ENCODE results near the gene TMPRSS15. TPM values are rescaled to one million over a fixed set of nuclear protein-coding genes. Genes with fewer than 3 reads are reported as not detected.

TMPRSS15 gene
- total and polyA plus RNA-seq, 9 donors, result 0.40 to 1.4 (median 0.85) TPM

DNA sequence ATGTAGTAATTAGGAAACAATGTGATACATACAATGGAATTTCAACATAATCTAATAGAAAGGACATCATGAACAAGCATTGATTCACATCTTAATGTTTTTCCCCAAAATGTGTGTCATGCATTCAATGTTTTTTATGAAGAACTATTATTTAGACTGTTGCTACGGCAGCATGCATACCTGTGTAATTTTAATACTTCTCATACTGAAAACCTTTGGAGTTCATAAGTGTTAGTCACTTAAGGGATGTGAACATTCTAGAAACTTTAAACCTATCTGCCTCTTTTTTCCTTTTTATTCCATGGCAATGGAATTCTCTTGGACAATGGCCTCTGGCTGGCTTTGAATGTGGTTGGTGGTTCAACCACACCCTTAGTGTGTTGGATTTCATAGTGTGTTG is 48.6 kb downstream of the TMPRSS15 start:
- Histone ChIP-seq H3K27me3 (ENCODE audit: control insufficient read depth, insufficient read depth, low read length) (no peaks in the 10 kb centered on the region), H3K27ac (ENCODE audit: low read length) (no peak overlapping the region), H3K9me3 (replicated peaks; ENCODE audit: control insufficient read depth, low read depth, low read length) (no peaks in the 10 kb centered on the region), H3K36me3 (ENCODE audit: control insufficient read depth, insufficient read depth, low read length) (no peaks in the 10 kb centered on the region), H3K4me3 (ENCODE audit: low read length) (no peak overlapping the region), H3K4me1 (ENCODE audit: control insufficient read depth, insufficient read depth, low read length) (no peaks in the 10 kb centered on the region)
- no CpG with 5 or more reads among the region's 1 CpG for WGBS (ENCODE audit: insufficient coverage)
- DNase-seq, result no peak

- Histone ChIP-seq H3K4me1 (ENCODE audit: control insufficient read depth, insufficient read depth, low read length) (no peaks in the 10 kb centered on the region), H3K27ac (ENCODE audit: low read length) (no peak overlapping the region), H3K36me3 (ENCODE audit: control insufficient read depth, insufficient read depth, low read length) (no peaks in the 10 kb centered on the region), H3K27me3 (ENCODE audit: control insufficient read depth, insufficient read depth, low read length) (no peaks in the 10 kb centered on the region), H3K4me3 (ENCODE audit: low read length) (no peak overlapping the region), H3K9me3 (replicated peaks; ENCODE audit: control insufficient read depth, low read depth, low read length) (no peaks in the 10 kb centered on the region)
- WGBS (ENCODE audit: insufficient coverage), result 29% methylated on average over 1 of the region's 2 CpGs
- DNase-seq, result no peak
These were observed 53.4 kb downstream of the TMPRSS15 start for GRCh38 chr21:18350216-18350615.

GRCh38 chr21:18349468-18349867 is 54.1 kb downstream of the TMPRSS15 start:
- H3K4me1 ChIP-seq (ENCODE audit: control insufficient read depth, insufficient read depth, low read length), result no peaks in the 10 kb centered on the region
- no peaks in the 10 kb centered on the region for H3K9me3 ChIP-seq (replicated peaks; ENCODE audit: control insufficient read depth, low read depth, low read length)
- no peaks in the 10 kb centered on the region for H3K27me3 ChIP-seq (ENCODE audit: control insufficient read depth, insufficient read depth, low read length)
- no peak for DNase-seq
- no peaks in the 10 kb centered on the region for H3K36me3 ChIP-seq (ENCODE audit: control insufficient read depth, insufficient read depth, low read length)
- no peak overlapping the region for H3K4me3 ChIP-seq (ENCODE audit: low read length)
- no peak overlapping the region for H3K27ac ChIP-seq (ENCODE audit: low read length)
- WGBS (ENCODE audit: insufficient coverage), result 76% methylated on average over 2 of the region's 4 CpGs

DNA sequence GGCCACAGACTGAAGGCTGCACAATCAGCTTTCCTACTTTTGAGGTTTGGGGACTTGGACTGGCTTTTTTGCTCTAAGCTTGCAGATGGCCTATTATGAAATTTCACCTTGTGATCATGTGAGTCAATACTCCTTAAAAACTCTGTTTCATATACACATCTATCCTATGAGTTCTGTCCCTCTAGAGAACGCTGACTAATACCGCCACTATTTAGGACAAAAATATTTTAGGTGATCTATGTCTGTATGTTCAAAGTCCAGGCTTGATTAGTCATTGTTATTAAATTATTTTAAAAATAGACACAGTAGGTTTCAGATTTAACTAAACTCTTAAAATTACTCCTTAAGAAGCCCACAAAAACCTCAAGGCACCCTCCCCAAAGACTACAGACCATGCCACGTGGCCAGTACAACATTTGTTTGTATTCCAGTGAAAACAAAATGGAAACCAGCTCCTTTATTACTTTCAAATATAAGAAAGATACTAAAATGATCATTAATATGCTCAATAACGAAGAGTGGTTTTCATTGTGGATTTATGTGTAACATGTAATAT is 63.1 kb downstream of the TMPRSS15 start:
- H3K27ac ChIP-seq (ENCODE audit: low read length), result no peak overlapping the region
- no peaks in the 10 kb centered on the region for H3K4me1 ChIP-seq (ENCODE audit: control insufficient read depth, insufficient read depth, low read length)
- no peak for DNase-seq
- no peaks in the 10 kb centered on the region for H3K36me3 ChIP-seq (ENCODE audit: control insufficient read depth, insufficient read depth, low read length)
- no peaks in the 10 kb centered on the region for H3K9me3 ChIP-seq (replicated peaks; ENCODE audit: control insufficient read depth, low read depth, low read length)
- no CpG with 5 or more reads among the region's 4 CpGs for WGBS (ENCODE audit: insufficient coverage)
- H3K4me3 ChIP-seq (ENCODE audit: low read length), result no peak overlapping the region
- H3K27me3 ChIP-seq (ENCODE audit: control insufficient read depth, insufficient read depth, low read length), result no peaks in the 10 kb centered on the region

DNA sequence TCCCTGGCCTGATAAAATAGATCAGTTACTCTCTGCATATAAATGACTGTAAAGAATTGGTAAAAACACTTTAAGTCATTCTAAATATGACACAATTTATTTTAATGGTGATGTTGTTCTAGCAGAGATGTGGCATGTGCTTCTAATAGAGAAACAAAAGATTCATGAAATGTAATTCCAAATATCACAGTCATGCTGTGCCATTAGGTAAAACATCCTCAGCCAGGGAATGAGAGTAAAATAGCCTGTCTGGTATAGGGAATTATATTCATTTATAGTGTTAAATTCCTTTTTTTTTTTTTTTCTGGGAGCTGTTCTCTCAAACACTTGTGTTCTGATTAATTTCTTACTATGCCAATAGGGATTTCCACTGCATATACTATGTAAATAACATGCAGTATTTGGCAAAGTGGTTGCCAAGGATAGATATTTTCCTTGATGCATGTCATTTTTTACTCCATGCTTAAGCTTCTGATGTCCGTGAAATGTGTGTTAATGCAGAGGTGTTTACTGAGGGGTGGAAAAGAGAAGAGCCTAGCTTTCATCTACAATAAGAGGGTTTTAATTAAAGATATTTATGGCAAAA is 67.8 kb downstream of the TMPRSS15 start:
- H3K4me1 ChIP-seq (ENCODE audit: control insufficient read depth, insufficient read depth, low read length), result no peaks in the 10 kb centered on the region
- no peak overlapping the region for H3K4me3 ChIP-seq (ENCODE audit: low read length)
- no peaks in the 10 kb centered on the region for H3K36me3 ChIP-seq (ENCODE audit: control insufficient read depth, insufficient read depth, low read length)
- WGBS (ENCODE audit: insufficient coverage), result no CpG with 5 or more reads among the region's 1 CpG
- no peak overlapping the region for H3K27ac ChIP-seq (ENCODE audit: low read length)
- H3K27me3 ChIP-seq (ENCODE audit: control insufficient read depth, insufficient read depth, low read length), result no peaks in the 10 kb centered on the region
- no peaks in the 10 kb centered on the region for H3K9me3 ChIP-seq (replicated peaks; ENCODE audit: control insufficient read depth, low read depth, low read length)
- no peak for DNase-seq

GRCh38 chr21:18334066-18334465 is 69.5 kb downstream of the TMPRSS15 start:
- WGBS (ENCODE audit: insufficient coverage), result no CpG with 5 or more reads among the region's 1 CpG

DNA sequence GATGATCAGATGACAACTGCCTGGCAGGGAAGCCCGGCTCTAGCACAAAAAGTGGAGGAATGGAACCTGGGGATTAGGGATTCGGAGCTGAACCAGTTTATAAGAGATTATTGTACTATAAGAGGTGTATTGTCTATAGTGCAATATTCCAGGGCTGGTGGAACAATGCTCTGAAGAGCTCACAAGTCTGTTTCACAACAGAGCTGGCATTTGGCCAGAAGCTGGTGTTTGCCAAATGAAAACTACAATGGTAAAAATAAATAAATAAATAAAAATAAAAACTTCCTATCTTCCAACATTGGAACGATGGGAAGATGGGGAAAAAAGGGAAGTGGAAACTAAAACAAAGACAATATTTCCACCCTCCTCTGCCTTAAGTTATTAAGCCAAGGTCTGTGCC is 85.4 kb downstream of the TMPRSS15 start:
- H3K27me3 ChIP-seq (ENCODE audit: control insufficient read depth, insufficient read depth, low read length), result no peaks in the 10 kb centered on the region
- DNase-seq, result peak; percentile 4
- no peaks in the 10 kb centered on the region for H3K9me3 ChIP-seq (replicated peaks; ENCODE audit: control insufficient read depth, low read depth, low read length)
- 56% methylated on average over 2 of the region's 3 CpGs for WGBS (ENCODE audit: insufficient coverage)
- H3K4me3 ChIP-seq (ENCODE audit: low read length), result no peak overlapping the region
- no peaks in the 10 kb centered on the region for H3K36me3 ChIP-seq (ENCODE audit: control insufficient read depth, insufficient read depth, low read length)
- H3K27ac ChIP-seq (ENCODE audit: low read length), result no peak overlapping the region
- no peaks in the 10 kb centered on the region for H3K4me1 ChIP-seq (ENCODE audit: control insufficient read depth, insufficient read depth, low read length)

More at GRCh38 chr21:18334066-18334465, 69.5 kb downstream of the TMPRSS15 start:
- H3K27me3 ChIP-seq (ENCODE audit: control insufficient read depth, insufficient read depth, low read length), result no peaks in the 10 kb centered on the region
- H3K36me3 ChIP-seq (ENCODE audit: control insufficient read depth, insufficient read depth, low read length), result no peaks in the 10 kb centered on the region
- no peaks in the 10 kb centered on the region for H3K4me1 ChIP-seq (ENCODE audit: control insufficient read depth, insufficient read depth, low read length)
- H3K4me3 ChIP-seq (ENCODE audit: low read length), result no peak overlapping the region
- no peak overlapping the region for H3K27ac ChIP-seq (ENCODE audit: low read length)
- DNase-seq, result no peak
- no peaks in the 10 kb centered on the region for H3K9me3 ChIP-seq (replicated peaks; ENCODE audit: control insufficient read depth, low read depth, low read length)

DNA sequence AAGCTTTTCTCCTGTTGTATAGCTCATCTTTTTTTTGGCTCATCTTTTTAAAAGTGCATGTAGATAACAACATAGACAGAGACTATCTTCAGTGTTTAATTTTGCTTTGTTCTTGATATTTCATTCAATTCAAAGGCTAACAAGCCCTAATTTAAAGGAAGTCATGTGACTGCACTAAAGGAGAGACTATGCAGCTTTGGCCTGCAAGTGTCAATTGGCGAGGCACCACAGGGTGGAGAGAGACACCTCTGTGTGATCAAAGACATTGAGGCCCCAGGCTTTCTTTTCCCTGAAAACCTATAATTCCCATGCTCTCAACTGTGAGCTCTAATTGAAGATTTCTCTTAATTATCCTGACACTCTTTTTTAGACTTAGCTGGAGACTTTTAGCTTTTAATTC is 105.4 kb downstream of the TMPRSS15 start:
- Histone ChIP-seq H3K9me3 (replicated peaks; ENCODE audit: control insufficient read depth, low read depth, low read length) (no peaks in the 10 kb centered on the region), H3K36me3 (ENCODE audit: control insufficient read depth, insufficient read depth, low read length) (no peaks in the 10 kb centered on the region), H3K4me3 (ENCODE audit: low read length) (no peak overlapping the region), H3K27ac (ENCODE audit: low read length) (no peak overlapping the region), H3K27me3 (ENCODE audit: control insufficient read depth, insufficient read depth, low read length) (no peaks in the 10 kb centered on the region), H3K4me1 (ENCODE audit: control insufficient read depth, insufficient read depth, low read length) (no peaks in the 10 kb centered on the region)
- WGBS (ENCODE audit: insufficient coverage), result 83% methylated on average over 1 of the region's 1 CpG
- DNase-seq, result no peak

- H3K27me3 ChIP-seq (ENCODE audit: control insufficient read depth, insufficient read depth, low read length), result no peaks in the 10 kb centered on the region
- H3K36me3 ChIP-seq (ENCODE audit: control insufficient read depth, insufficient read depth, low read length), result no peaks in the 10 kb centered on the region
- H3K9me3 ChIP-seq (replicated peaks; ENCODE audit: control insufficient read depth, low read depth, low read length), result no peaks in the 10 kb centered on the region
- H3K4me3 ChIP-seq (ENCODE audit: low read length), result no peak overlapping the region
- H3K27ac ChIP-seq (ENCODE audit: low read length), result no peak overlapping the region
- no peaks in the 10 kb centered on the region for H3K4me1 ChIP-seq (ENCODE audit: control insufficient read depth, insufficient read depth, low read length)
- WGBS (ENCODE audit: insufficient coverage), result 90% methylated on average over 6 of the region's 9 CpGs
- DNase-seq, result no peak
These were observed 109.5 kb downstream of the TMPRSS15 start for GRCh38 chr21:18294100-18294499.

DNA sequence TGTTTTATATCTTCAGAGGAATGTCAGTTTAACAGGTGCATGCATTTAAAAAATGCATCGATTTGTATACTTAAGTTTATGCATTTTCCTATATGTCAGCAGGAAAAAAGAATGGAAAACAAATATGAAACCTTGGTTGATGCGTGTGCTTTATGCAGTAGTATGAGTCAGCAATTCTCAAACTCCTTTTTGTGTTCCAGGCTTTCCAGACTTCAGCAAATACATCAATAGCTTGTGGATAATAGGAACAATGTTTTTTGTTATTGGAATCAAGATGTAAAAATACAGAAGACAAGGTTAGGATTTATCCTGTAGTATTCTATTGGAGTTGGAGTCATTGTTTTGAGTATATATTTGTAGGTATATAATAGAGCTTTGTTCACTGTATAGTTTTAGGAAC is 113.7 kb downstream of the TMPRSS15 start:
- WGBS (ENCODE audit: insufficient coverage), result no CpG with 5 or more reads among the region's 2 CpGs
- H3K4me1 ChIP-seq (ENCODE audit: control insufficient read depth, insufficient read depth, low read length), result no peaks in the 10 kb centered on the region
- no peaks in the 10 kb centered on the region for H3K9me3 ChIP-seq (replicated peaks; ENCODE audit: control insufficient read depth, low read depth, low read length)
- no peak overlapping the region for H3K4me3 ChIP-seq (ENCODE audit: low read length)
- no peak for DNase-seq
- H3K36me3 ChIP-seq (ENCODE audit: control insufficient read depth, insufficient read depth, low read length), result no peaks in the 10 kb centered on the region
- H3K27ac ChIP-seq (ENCODE audit: low read length), result no peak overlapping the region
- H3K27me3 ChIP-seq (ENCODE audit: control insufficient read depth, insufficient read depth, low read length), result no peaks in the 10 kb centered on the region

DNA sequence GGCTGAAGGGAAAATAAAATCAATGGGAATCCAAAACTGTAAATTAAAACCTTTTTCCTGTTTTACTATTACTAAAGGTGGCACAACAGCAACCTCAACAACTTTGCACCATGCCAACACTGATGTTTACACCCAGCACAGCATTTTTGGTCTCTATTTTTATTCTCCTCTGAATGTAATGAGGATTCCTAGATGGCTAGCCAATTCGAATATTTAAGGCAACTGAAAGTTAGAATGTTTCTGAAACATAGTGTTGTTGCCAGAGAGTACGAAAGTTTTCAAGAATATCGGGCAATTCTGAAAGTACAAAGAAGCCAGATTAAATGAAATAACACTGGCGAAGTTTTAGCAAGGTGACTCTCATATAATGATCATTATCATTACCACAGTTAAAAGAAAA is 118.2 kb downstream of the TMPRSS15 start:
- no CpG with 5 or more reads among the region's 4 CpGs for WGBS (ENCODE audit: insufficient coverage)
- no peaks in the 10 kb centered on the region for H3K4me1 ChIP-seq (ENCODE audit: control insufficient read depth, insufficient read depth, low read length)
- no peaks in the 10 kb centered on the region for H3K9me3 ChIP-seq (replicated peaks; ENCODE audit: control insufficient read depth, low read depth, low read length)
- no peak overlapping the region for H3K27ac ChIP-seq (ENCODE audit: low read length)
- DNase-seq, result no peak
- no peaks in the 10 kb centered on the region for H3K36me3 ChIP-seq (ENCODE audit: control insufficient read depth, insufficient read depth, low read length)
- H3K4me3 ChIP-seq (ENCODE audit: low read length), result no peak overlapping the region
- no peaks in the 10 kb centered on the region for H3K27me3 ChIP-seq (ENCODE audit: control insufficient read depth, insufficient read depth, low read length)

Data from muscle of leg (tissue), 11 donors.